HL-60 (cell line): ENCODE measurements around the gene BSG.

ENCODE experiments used
- DNase-seq, 2 experiments: peaks; one replicate each; pipeline ENCODE4 v3.0.0-alpha.2; 2010 to 2020; ENCODE audit warnings: low read depth in 1 of 2, low spot score in 1 of 2
- H3K27ac ChIP-seq: fragments of 250-450 bp; sonication (Bioruptor Pico); replicated peaks from 2 replicates; pipeline ENCODE4 v1.5.1; 2020; ENCODE audit warnings: mild to moderate bottlenecking, moderate library complexity
- H3K27me3 ChIP-seq: fragments of 250-450 bp; sonication (Bioruptor Pico); 2 replicates; pipeline ENCODE4 v1.5.1; 2021; ENCODE audit warnings: mild to moderate bottlenecking, moderate library complexity; ENCODE audit not compliant: insufficient read depth, poor library complexity, severe bottlenecking
- H3K4me3 ChIP-seq: replicated peaks from 2 replicates; pipeline ENCODE4 v1.5.1; 2011; ENCODE audit warnings: mild to moderate bottlenecking, control low read depth, low read length; ENCODE audit not compliant: insufficient read depth
- GABPA ChIP-seq: IDR thresholded peaks from 2 replicates; pipeline ENCODE4 v1.6.1; 2012; ENCODE audit warnings: low read depth
- POLR2AphosphoS5 ChIP-seq: IDR thresholded peaks from 2 replicates; pipeline ENCODE4 v1.6.1; 2012; ENCODE audit warnings: low read depth
- SPI1 ChIP-seq: IDR thresholded peaks from 2 replicates; pipeline ENCODE4 v1.6.1; 2012; ENCODE audit warnings: low read depth, mild to moderate bottlenecking, borderline replicate concordance
- TF ChIP-seq, protein P1 (sequence below): IDR thresholded peaks from 2 replicates; pipeline ENCODE4 v1.6.1; 2012; ENCODE audit warnings: low read depth; ENCODE audit not compliant: insufficient replicate concordance
- TF ChIP-seq, protein P2 (sequence below): IDR thresholded peaks from one replicate; pipeline ENCODE4 v1.5.1; 2011; ENCODE audit warnings: low read length, control low read depth, inconsistent platforms; ENCODE audit not compliant: insufficient read depth

Gene BSG

DNA sequence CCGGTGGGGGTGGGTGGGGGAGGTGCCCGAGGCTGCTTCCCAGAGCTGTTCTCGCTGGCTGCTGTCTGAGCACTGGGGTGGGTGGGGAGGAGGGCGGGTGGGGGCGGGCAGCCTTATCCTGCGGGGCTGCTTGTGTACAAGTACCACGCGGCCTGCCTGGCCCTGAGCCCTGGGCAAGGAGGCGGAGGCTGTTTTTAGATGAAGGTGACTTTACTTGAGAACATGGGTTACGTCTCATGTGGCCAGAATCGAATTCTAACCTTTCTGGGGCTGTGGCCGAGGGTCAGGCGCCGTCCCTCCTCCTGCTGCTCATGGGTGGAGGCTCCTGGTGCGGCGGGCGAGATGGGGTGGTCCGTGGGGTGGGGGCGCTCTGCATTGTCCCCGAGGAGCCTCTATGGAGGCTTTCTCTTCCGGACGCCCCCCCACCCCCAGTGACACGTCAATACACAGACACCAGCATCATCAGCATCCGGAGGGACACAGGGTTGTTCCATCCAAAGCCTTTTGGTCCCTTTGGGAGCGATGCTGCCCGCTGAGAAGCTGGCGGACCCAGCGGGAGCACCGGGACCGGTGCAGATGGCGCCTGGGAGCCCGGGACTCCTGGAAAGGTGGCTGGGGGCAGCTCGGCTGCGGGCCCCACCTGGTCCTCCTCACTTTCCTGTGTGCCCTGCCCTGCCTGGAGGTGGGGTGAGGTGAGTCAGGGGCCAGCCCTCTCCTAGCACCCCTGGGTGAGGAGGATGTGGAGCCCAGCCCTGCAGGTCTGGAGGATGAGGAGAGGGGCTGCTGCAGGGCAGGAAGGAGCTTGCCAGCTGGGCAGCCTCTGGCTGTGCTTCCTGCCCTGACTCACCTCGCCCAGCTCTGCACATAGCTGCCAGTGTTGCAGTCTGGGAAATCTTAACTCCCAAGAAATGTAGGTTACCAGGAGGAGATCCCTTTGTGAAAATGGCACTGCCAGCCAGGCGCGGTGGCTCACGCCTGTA lies 3.4 kb downstream of the BSG start:
- H3K27ac ChIP-seq: no peak overlapping the region
- TF ChIP-seq GABPA (no peak), SPI1 (no peak)

DNA sequence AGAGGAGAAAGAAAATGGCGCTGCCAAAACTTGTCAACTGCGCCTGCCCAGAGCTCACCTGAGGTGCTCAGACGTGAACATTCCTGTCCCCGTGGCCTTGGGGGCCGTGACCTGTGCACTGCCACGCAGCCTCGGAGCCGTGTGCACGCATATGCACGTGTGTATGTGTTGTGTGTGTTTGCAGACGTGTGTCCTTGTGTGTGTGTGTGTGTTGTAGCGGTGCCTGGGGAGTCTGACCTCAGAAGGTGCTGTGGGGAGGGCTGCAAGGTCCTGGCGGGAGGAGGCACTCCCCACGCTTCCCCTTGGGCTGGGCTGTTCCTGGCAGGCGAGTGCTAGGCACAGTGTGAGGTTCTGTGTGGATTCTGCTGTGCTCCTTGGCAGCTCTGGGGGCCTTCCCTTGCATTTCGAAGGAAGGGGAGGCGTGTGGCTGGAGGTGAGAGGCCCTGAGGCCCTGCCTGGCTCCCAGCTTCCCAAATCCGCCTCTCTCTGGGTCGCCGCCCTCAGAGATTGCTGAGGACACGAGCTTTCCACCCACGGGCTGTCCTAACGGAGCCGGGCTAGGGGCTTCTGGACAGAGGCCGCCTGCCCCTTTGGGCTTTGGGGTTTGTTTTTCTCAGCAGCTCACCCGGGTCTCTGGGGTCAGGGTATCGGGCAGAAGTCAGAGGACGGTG lies 4.5 kb downstream of the BSG start:
- Histone ChIP-seq H3K4me3 (no peak overlapping the region), H3K27me3 (no peaks in the 10 kb centered on the region), H3K27ac (no peak overlapping the region)
- TF ChIP-seq, protein P1, sequence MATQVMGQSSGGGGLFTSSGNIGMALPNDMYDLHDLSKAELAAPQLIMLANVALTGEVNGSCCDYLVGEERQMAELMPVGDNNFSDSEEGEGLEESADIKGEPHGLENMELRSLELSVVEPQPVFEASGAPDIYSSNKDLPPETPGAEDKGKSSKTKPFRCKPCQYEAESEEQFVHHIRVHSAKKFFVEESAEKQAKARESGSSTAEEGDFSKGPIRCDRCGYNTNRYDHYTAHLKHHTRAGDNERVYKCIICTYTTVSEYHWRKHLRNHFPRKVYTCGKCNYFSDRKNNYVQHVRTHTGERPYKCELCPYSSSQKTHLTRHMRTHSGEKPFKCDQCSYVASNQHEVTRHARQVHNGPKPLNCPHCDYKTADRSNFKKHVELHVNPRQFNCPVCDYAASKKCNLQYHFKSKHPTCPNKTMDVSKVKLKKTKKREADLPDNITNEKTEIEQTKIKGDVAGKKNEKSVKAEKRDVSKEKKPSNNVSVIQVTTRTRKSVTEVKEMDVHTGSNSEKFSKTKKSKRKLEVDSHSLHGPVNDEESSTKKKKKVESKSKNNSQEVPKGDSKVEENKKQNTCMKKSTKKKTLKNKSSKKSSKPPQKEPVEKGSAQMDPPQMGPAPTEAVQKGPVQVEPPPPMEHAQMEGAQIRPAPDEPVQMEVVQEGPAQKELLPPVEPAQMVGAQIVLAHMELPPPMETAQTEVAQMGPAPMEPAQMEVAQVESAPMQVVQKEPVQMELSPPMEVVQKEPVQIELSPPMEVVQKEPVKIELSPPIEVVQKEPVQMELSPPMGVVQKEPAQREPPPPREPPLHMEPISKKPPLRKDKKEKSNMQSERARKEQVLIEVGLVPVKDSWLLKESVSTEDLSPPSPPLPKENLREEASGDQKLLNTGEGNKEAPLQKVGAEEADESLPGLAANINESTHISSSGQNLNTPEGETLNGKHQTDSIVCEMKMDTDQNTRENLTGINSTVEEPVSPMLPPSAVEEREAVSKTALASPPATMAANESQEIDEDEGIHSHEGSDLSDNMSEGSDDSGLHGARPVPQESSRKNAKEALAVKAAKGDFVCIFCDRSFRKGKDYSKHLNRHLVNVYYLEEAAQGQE: no peak
- TF ChIP-seq GABPA (no peak), POLR2AphosphoS5 (no peak), SPI1 (no peak)
- TF ChIP-seq, protein P2, sequence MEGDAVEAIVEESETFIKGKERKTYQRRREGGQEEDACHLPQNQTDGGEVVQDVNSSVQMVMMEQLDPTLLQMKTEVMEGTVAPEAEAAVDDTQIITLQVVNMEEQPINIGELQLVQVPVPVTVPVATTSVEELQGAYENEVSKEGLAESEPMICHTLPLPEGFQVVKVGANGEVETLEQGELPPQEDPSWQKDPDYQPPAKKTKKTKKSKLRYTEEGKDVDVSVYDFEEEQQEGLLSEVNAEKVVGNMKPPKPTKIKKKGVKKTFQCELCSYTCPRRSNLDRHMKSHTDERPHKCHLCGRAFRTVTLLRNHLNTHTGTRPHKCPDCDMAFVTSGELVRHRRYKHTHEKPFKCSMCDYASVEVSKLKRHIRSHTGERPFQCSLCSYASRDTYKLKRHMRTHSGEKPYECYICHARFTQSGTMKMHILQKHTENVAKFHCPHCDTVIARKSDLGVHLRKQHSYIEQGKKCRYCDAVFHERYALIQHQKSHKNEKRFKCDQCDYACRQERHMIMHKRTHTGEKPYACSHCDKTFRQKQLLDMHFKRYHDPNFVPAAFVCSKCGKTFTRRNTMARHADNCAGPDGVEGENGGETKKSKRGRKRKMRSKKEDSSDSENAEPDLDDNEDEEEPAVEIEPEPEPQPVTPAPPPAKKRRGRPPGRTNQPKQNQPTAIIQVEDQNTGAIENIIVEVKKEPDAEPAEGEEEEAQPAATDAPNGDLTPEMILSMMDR: no peak
- DNase-seq: no peak

More for the DNA sequence above, 3.4 kb downstream of the BSG start:
- H3K27me3 ChIP-seq: no peaks in the 10 kb centered on the region
- no peak for DNase-seq
- peak overlapping the region; percentile 95 for H3K4me3 ChIP-seq

DNA sequence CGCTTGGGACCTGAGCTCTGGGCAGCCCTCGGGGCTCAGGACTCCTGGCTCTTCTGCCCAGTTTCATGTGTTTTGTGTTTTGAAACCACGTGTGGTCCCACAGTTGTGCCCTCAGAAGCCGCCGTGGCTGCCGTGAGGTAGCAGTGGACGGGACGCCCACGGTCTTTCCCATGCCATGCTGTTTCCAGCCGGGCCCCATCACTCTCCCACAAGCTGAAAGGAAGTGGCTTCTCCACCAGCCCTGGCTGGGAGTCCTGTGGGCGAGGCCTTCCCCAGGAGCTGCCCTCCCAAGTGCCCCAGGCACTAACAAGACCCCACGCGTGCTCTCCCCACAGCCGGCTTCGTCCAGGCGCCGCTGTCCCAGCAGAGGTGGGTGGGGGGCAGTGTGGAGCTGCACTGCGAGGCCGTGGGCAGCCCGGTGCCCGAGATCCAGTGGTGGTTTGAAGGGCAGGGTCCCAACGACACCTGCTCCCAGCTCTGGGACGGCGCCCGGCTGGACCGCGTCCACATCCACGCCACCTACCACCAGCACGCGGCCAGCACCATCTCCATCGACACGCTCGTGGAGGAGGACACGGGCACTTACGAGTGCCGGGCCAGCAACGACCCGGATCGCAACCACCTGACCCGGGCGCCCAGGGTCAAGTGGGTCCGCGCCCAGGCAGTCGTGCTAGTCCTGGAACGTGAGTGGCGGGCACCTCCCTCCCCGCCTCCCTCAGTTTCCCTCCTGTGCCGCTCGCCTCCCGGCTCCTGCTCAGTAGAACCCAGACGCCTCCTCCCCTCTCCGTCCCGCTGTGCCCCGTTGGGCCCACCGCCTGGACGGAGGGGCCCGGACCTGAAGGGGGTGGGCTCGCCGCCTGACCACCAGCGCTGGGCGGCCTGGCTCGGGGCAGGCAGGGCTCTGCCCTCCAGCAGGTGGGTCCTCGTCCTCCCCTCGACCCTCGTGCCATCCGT lies 5.3 kb downstream of the BSG start:
- H3K4me3 ChIP-seq: no peak overlapping the region
- TF ChIP-seq, protein P1: no peak
- TF ChIP-seq, protein P2: no peak
- TF ChIP-seq GABPA: no peak
- TF ChIP-seq SPI1: no peak
- no peak for TF ChIP-seq POLR2AphosphoS5
- H3K27me3 ChIP-seq: no peaks in the 10 kb centered on the region
- H3K27ac ChIP-seq: no peak overlapping the region
- no peak for DNase-seq
